Measurements from ENCODE around the gene RNF208.

Gene RNF208

DNA sequence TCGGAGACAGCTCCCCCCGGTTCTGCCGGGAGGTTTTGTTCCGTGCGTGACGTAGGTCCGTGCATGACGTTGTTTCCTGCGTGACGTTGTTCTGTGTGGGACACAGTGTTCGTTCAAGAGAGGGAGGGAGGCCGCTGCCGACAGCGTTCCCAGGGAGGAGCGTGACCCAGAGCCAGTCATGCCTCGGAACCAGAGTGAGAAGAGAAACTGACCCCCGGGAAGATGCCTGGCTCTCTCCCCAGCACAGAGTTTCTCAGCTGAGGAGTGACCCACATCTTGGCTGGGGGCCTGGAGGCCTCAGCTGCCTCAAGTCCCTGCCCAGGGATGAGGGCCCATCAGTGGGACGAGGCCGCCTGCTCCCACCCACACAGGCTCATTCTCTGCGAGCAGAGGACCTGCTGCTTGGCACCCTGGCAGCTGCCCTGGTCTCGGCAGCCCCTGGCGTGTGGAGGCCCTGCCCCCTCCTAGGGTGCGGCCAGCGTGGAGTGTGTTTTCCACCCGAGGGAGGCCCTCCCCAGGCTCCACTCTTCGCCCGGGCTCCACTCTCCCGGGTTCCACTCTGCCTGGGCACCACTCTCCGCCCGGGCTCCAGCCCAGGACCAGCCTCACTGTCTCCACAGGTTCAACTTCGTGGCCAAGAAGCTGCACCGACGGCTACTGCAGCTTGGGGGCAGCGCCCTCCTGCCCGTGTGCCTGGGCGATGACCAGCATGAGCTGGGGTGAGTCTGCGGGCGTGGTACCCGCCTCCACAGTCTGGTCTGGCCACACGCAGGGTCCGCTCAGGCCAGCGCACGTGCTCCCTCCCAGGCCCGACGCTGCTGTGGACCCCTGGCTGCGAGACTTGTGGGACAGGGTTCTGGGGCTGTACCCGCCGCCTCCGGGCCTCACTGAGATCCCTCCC, 8.6 kb downstream of the RNF208 start:
- FAIRE-seq (no peak), DNase-seq (ENCODE audit: insufficient read length) (no peak)
- TF ChIP-seq TAF1 (IDR thresholded peaks at IDR 0.05; ENCODE audit: borderline replicate concordance, low read depth, low read length) (no peak), POLR2AphosphoS5 (IDR thresholded peaks at IDR 0.05; ENCODE audit: low read depth, low read length) (no peak), POLR2A (IDR thresholded peaks at IDR 0.05; ENCODE audit: low read depth, low read length) (no peak)

DNA sequence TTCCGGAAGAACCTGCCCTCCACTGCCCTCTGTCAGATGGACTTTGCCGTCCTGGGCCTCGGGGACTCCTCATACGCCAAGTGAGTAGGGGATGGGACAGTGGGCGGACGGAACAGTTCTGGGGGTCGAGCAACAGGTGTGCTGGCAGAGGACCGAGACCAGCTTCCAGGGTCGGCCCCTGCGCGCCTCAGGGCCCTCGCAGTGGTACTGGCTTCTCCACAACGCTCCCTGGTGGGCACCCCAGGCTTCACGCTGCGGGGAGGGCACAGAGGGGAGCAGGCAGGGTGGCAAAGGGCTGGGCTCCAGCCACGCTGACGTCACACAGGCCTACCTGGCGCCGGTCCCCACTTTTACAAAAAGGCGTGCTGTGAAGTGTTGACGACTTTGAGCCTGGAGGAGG, 9.5 kb downstream of the RNF208 start:
- DNase-seq (ENCODE audit: insufficient read length) (no peak), FAIRE-seq (no peak)
- TF ChIP-seq POLR2A (IDR thresholded peaks at IDR 0.05; ENCODE audit: low read depth, low read length) (no peak), TAF1 (IDR thresholded peaks at IDR 0.05; ENCODE audit: borderline replicate concordance, low read depth, low read length) (no peak), POLR2AphosphoS5 (IDR thresholded peaks at IDR 0.05; ENCODE audit: low read depth, low read length) (no peak)

GRCh38 chr9:137211532-137211931, 10.5 kb downstream of the RNF208 start:
- FAIRE-seq (peak; percentile 17), DNase-seq (ENCODE audit: insufficient read length) (no peak)

DNA sequence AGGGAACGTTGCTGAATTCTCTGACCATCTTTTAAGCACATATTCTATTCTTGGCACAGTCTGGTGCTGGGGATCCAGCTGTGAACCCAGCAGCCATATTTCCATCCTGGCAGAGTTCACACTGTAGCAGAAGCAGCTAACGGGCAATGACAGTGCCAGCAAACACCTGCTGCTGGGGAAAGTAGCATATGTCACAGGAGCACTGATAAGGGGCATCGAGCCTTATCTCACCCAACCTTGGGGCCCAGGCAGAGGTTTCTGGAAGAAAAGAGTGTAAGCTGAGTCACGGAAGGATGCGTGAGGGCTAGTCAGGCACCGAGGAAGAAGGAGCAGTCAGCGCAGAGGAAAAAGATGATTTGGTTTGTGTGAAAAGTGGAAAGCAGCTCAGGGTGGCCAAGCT, 15.4 kb downstream of the RNF208 start:
- FAIRE-seq (no peak), DNase-seq (ENCODE audit: insufficient read length) (no peak)
- no peak for TF ChIP-seq TAF1 (IDR thresholded peaks at IDR 0.05; ENCODE audit: borderline replicate concordance, low read depth, low read length)
- TF ChIP-seq POLR2A (IDR thresholded peaks at IDR 0.05; ENCODE audit: low read depth, low read length), result no peak; the same call in 1 of the 2 replicates
- no peak for TF ChIP-seq POLR2AphosphoS5 (IDR thresholded peaks at IDR 0.05; ENCODE audit: low read depth, low read length)

More at GRCh38 chr9:137211532-137211931, 10.5 kb downstream of the RNF208 start:
- TF ChIP-seq POLR2A (IDR thresholded peaks at IDR 0.05; ENCODE audit: low read depth, low read length) (peak; percentile 15; the same call in 1 of the 2 replicates), POLR2AphosphoS5 (IDR thresholded peaks at IDR 0.05; ENCODE audit: low read depth, low read length) (no peak), TAF1 (IDR thresholded peaks at IDR 0.05; ENCODE audit: borderline replicate concordance, low read depth, low read length) (no peak)

- FAIRE-seq (peak; percentile 97), DNase-seq (ENCODE audit: insufficient read length) (peak; percentile 100)
- TF ChIP-seq POLR2AphosphoS5 (IDR thresholded peaks at IDR 0.05; ENCODE audit: low read depth, low read length), result peak; percentile 78
- peak; percentile 88 for TF ChIP-seq POLR2A (IDR thresholded peaks at IDR 0.05; ENCODE audit: low read depth, low read length)
- TF ChIP-seq TAF1 (IDR thresholded peaks at IDR 0.05; ENCODE audit: borderline replicate concordance, low read depth, low read length), result peak; percentile 78; the same call in 1 of the 2 replicates
Observed at GRCh38 chr9:137205126-137206069, 16.6 kb downstream of the RNF208 start, which contains the start of the genes NDOR1 and TMEM203. NDOR1 (plus strand) TSS chr9:137205700; CDS start chr9:137205778, 78 bp downstream. TMEM203 (minus strand) TSS chr9:137205648; CDS start chr9:137205414, 234 bp downstream.

DNA sequence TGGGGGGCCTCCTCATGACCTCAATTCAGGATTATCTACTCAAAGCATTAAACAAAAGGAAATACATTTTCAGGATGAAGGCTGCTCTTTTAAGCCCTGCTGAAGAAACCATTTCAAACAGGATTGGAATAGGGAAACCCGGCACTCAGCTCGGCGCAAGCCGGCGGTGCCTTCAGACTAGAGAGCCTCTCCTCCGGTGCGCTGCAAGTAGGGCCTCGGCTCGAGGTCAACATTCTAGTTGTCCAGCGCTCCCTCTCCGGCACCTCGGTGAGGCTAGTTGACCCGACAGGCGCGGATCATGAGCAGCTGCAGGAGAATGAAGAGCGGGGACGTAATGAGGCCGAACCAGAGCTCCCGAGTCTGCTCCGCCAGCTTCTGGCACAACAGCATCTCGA, 17.3 kb downstream of the RNF208 start:
- FAIRE-seq, result no peak
- no peak for TF ChIP-seq POLR2AphosphoS5 (IDR thresholded peaks at IDR 0.05; ENCODE audit: low read depth, low read length)
- TF ChIP-seq POLR2A (IDR thresholded peaks at IDR 0.05; ENCODE audit: low read depth, low read length), result no peak
- TF ChIP-seq TAF1 (IDR thresholded peaks at IDR 0.05; ENCODE audit: borderline replicate concordance, low read depth, low read length), result no peak
- no peak for DNase-seq (ENCODE audit: insufficient read length)

DNA sequence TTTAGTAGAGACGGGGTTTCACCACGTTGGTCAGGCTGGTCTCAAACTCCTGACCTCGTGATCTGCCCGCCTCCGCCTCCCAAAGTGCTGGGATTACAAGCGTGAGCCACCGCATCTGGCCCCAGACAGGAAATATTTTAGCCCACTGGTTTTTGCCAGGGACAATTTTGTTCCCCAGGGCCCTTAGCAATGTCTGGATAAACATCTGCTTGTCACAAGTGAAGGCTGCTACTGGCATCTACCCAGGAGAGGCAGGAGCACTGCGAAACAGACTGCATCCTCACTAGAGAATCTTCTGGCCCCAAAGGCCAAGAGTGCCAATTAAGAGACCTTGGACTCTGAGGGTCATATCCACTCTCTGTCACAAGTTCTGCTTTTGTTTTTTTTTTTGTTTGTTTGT, 19.1 kb downstream of the RNF208 start:
- FAIRE-seq (no peak), DNase-seq (ENCODE audit: insufficient read length) (no peak)
- TF ChIP-seq TAF1 (IDR thresholded peaks at IDR 0.05; ENCODE audit: borderline replicate concordance, low read depth, low read length), result no peak

DNA sequence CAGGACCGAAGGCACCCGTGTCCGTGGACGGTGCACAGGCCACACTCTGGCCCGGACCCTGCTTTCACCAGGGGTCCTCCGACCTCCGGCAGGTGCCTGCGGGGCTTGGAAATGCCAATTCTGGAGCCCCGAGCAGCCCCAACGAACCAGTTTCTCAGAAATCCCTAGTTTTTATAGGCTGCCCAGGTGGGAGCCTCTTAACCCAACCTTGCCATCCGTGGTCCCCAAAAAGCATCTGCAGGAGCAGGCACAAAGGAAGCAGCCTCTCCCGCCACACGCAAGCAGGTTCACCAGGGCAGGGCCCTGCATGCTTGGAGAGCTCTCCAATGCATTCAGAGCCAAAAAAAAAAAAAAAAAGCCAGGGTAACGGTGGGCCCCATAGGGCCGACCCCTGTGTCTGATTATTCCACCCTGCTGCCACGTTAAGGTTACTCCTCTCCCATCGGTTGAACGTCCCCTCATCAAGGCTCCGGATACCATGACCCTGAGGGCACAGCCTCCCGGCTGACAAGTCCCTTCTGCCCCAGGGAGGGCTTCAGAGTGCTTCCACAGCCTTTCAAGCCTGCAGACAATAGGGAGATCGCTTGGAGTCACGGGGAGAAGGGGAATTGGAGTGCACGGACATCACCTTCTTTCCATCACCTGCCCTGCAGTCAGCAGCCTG, 20.7 kb downstream of the RNF208 start:
- FAIRE-seq, result no peak
- no peak for DNase-seq (ENCODE audit: insufficient read length)
- no peak for TF ChIP-seq POLR2A (IDR thresholded peaks at IDR 0.05; ENCODE audit: low read depth, low read length)
- no peak for TF ChIP-seq TAF1 (IDR thresholded peaks at IDR 0.05; ENCODE audit: borderline replicate concordance, low read depth, low read length)
- TF ChIP-seq POLR2AphosphoS5 (IDR thresholded peaks at IDR 0.05; ENCODE audit: low read depth, low read length), result no peak

DNA sequence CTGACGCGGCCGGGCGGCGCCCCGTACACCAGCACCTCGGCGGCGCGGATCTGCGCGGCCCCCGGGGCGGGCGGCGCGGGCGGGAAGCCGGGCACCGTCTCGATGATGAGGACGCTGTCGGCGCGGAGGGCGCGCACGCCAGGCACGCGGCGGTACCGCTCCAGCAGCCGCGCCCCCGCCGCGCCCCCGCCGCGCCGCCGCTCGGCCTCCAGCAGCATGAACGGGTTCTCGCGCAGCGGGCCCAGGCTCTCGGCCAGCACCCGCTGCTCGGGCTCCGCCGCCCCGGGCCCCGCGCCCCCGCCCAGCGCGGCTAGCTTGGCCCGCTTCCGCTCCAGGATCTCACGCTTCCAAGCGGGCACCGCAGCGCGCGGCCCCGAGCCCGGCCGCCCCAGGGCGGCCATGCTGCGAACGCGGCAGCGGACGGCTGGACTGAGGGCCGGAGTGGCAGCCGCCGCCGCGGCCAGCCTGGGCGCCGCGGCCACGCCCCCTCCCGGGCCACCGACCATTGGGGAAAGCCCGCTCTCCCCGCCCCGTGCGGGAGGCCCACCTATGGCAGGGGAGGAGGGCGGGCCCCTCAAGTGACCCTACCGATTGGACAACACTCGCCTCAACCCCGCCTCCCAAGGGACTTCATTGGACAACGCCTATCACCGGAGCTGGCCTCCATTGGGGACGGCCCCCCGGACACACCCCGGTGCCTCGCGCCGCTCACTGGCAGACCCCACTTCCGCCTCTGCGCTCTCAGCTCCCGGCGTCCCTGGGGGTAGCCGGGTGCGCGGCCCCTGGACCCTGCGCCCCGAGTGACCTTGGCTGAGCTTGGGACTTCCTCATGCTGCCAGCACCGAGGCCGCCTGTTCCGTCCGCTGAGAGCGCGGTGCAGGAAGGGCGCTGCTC, 21.5 kb downstream of the RNF208 start, which contains the start of gene TPRN:
TPRN (minus strand) TSS at position 431 of the 894 bp plus-strand sequence; CDS start at position 401, 30 bp downstream.
- peak; percentile 100 for DNase-seq (ENCODE audit: insufficient read length)
- TF ChIP-seq POLR2AphosphoS5 (IDR thresholded peaks at IDR 0.05; ENCODE audit: low read depth, low read length) (peak; percentile 84), TAF1 (IDR thresholded peaks at IDR 0.05; ENCODE audit: borderline replicate concordance, low read depth, low read length) (peak; percentile 83; the same call in 1 of the 2 replicates), POLR2A (IDR thresholded peaks at IDR 0.05; ENCODE audit: low read depth, low read length) (peak; percentile 93)
- peak; percentile 97 for FAIRE-seq
